ENCODE results near the gene CNPPD1.

Gene CNPPD1

GRCh38 chr2:219215871-219216534, 39.3 kb upstream of the CNPPD1 start:
- Histone ChIP-seq H3K9ac (ENCODE audit: low read length) (no peak overlapping the region), H3K4me1 (ENCODE audit: control insufficient read depth, insufficient read depth, low read length) (peaks cover 18% of the 10 kb centered on the region), H3K27ac (ENCODE audit: low read depth, low read length) (no peak overlapping the region), H3K9me3 (ENCODE audit: control insufficient read depth, insufficient read depth, low read depth, low read length) (no peaks in the 10 kb centered on the region), H3K4me3 (ENCODE audit: low read depth, low read length) (no peak overlapping the region), H3K27me3 (ENCODE audit: control insufficient read depth, insufficient read depth, low read length) (no peaks in the 10 kb centered on the region), H3K36me3 (ENCODE audit: control insufficient read depth, insufficient read depth, low read length) (peaks cover 55% of the 10 kb centered on the region)

- H3K36me3 ChIP-seq (ENCODE audit: control insufficient read depth, insufficient read depth, low read length): peaks cover 57% of the 10 kb centered on the region
- peaks cover 18% of the 10 kb centered on the region for H3K4me1 ChIP-seq (ENCODE audit: control insufficient read depth, insufficient read depth, low read length)
- H3K27me3 ChIP-seq (ENCODE audit: control insufficient read depth, insufficient read depth, low read length): no peaks in the 10 kb centered on the region
- no peak overlapping the region for H3K9ac ChIP-seq (ENCODE audit: low read length)
- H3K27ac ChIP-seq (ENCODE audit: low read depth, low read length): no peak overlapping the region
- no peak overlapping the region for H3K4me3 ChIP-seq (ENCODE audit: low read depth, low read length)
- no peaks in the 10 kb centered on the region for H3K9me3 ChIP-seq (ENCODE audit: control insufficient read depth, insufficient read depth, low read depth, low read length)
Measured at GRCh38 chr2:219214786-219215185, 38.1 kb upstream of the CNPPD1 start.

GRCh38 chr2:219214141-219214540, 37.4 kb upstream of the CNPPD1 start:
- Histone ChIP-seq H3K4me3 (ENCODE audit: low read depth, low read length) (no peak overlapping the region), H3K4me1 (ENCODE audit: control insufficient read depth, insufficient read depth, low read length) (peaks cover 14% of the 10 kb centered on the region), H3K9ac (ENCODE audit: low read length) (no peak overlapping the region), H3K9me3 (ENCODE audit: control insufficient read depth, insufficient read depth, low read depth, low read length) (no peaks in the 10 kb centered on the region), H3K27me3 (ENCODE audit: control insufficient read depth, insufficient read depth, low read length) (no peaks in the 10 kb centered on the region), H3K36me3 (ENCODE audit: control insufficient read depth, insufficient read depth, low read length) (peaks cover 63% of the 10 kb centered on the region), H3K27ac (ENCODE audit: low read depth, low read length) (no peak overlapping the region)

- H3K27me3 ChIP-seq (ENCODE audit: control insufficient read depth, insufficient read depth, low read length): no peaks in the 10 kb centered on the region
- peaks cover 12% of the 10 kb centered on the region for H3K4me1 ChIP-seq (ENCODE audit: control insufficient read depth, insufficient read depth, low read length)
- H3K9ac ChIP-seq (ENCODE audit: low read length): no peak overlapping the region
- no peak overlapping the region for H3K27ac ChIP-seq (ENCODE audit: low read depth, low read length)
- peaks cover 69% of the 10 kb centered on the region for H3K36me3 ChIP-seq (ENCODE audit: control insufficient read depth, insufficient read depth, low read length)
- H3K9me3 ChIP-seq (ENCODE audit: control insufficient read depth, insufficient read depth, low read depth, low read length): no peaks in the 10 kb centered on the region
- no peak overlapping the region for H3K4me3 ChIP-seq (ENCODE audit: low read depth, low read length)
Measured at GRCh38 chr2:219213486-219214071, 36.9 kb upstream of the CNPPD1 start.

DNA sequence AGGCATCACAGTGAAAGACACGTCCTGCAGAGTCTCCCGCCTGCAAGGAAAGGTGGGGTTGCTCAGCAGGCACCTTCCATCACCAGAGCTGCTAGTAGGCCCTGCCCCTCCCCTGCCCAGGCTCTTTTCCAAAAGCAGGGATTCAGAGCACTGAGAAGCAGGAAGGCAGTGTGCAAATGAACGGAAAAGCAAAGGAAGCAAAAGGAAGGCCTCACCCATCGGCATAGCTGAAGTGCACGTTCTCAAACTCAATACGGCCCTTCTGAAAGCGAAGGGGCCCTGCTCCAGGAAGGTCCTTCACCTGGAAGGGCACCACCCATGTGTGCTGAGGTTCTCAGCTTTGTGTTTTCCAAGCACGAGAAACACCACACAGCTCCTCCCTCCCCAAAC, 36.3 kb upstream of the CNPPD1 start:
- H3K27ac ChIP-seq (ENCODE audit: low read depth, low read length): no peak overlapping the region
- H3K9me3 ChIP-seq (ENCODE audit: control insufficient read depth, insufficient read depth, low read depth, low read length): no peaks in the 10 kb centered on the region
- peaks cover 11% of the 10 kb centered on the region for H3K4me1 ChIP-seq (ENCODE audit: control insufficient read depth, insufficient read depth, low read length)
- H3K36me3 ChIP-seq (ENCODE audit: control insufficient read depth, insufficient read depth, low read length): peaks cover 75% of the 10 kb centered on the region
- no peak overlapping the region for H3K9ac ChIP-seq (ENCODE audit: low read length)
- no peaks in the 10 kb centered on the region for H3K27me3 ChIP-seq (ENCODE audit: control insufficient read depth, insufficient read depth, low read length)
- no peak overlapping the region for H3K4me3 ChIP-seq (ENCODE audit: low read depth, low read length)

DNA sequence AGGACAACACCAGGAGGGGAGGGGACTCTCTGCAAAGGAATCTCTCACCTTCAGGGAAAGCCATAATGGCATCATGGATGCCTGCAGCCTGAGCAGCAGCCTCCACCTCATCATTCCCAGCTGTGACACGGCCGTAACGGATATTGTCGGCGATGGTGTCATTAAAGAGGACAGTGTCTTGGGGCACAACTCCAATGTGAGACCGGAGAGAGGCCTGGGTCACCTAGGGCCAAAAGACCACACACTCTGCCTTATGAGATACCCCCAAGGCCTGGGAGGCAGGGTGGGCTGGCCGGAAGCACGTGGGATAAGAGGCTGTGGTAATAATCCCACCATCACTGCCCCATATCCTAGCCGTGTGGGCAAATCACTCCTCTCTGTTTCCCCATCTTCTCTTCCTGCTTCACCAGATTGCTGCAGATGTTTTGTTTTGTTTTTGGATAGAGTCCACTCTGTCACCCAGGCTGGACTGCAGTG, 34.2 kb upstream of the CNPPD1 start:
- Histone ChIP-seq H3K36me3 (ENCODE audit: control insufficient read depth, insufficient read depth, low read length) (peaks cover 77% of the 10 kb centered on the region), H3K9me3 (ENCODE audit: control insufficient read depth, insufficient read depth, low read depth, low read length) (no peaks in the 10 kb centered on the region), H3K27me3 (ENCODE audit: control insufficient read depth, insufficient read depth, low read length) (no peaks in the 10 kb centered on the region), H3K4me3 (ENCODE audit: low read depth, low read length) (no peak overlapping the region), H3K4me1 (ENCODE audit: control insufficient read depth, insufficient read depth, low read length) (peaks cover 8% of the 10 kb centered on the region), H3K27ac (ENCODE audit: low read depth, low read length) (no peak overlapping the region), H3K9ac (ENCODE audit: low read length) (no peak overlapping the region)

DNA sequence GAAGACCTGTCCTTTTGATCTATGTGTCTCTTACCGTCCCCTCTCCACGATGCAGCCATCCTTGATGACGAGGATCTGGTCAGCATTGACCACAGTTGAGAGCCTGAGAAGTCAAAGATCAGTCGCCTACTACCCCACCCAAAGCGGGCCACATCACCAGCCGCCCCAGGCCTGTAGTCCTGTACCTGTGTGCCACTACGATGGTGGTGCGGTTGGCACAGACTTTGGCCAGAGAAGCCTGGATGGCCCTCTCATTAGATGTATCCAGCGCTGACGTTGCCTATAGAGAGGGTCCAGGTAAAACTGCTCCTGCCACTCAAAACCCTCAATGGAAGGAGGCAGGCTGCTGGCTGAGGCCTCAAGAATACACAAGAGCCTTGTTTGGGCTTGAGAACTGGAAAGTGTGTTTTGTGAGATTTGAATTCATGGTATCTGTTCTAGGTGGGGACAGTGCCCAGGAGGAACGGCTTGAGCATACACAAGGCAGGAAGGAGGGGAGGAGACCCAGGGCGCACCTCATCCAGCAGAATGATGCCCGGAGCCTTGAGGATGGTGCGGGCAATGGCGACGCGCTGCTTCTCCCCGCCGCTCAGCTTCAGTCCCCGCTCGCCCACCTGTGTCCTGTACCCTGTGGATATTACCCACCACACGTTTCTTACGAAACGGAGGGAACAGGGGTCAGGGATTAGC, 33.6 kb upstream of the CNPPD1 start:
- Histone ChIP-seq H3K9me3 (ENCODE audit: control insufficient read depth, insufficient read depth, low read depth, low read length) (no peaks in the 10 kb centered on the region), H3K4me3 (ENCODE audit: low read depth, low read length) (no peak overlapping the region), H3K27me3 (ENCODE audit: control insufficient read depth, insufficient read depth, low read length) (no peaks in the 10 kb centered on the region), H3K36me3 (ENCODE audit: control insufficient read depth, insufficient read depth, low read length) (peaks cover 72% of the 10 kb centered on the region), H3K9ac (ENCODE audit: low read length) (no peak overlapping the region), H3K27ac (ENCODE audit: low read depth, low read length) (no peak overlapping the region), H3K4me1 (ENCODE audit: control insufficient read depth, insufficient read depth, low read length) (peaks cover 8% of the 10 kb centered on the region)

GRCh38 chr2:219209236-219210195, 32.8 kb upstream of the CNPPD1 start:
- Histone ChIP-seq H3K9me3 (ENCODE audit: control insufficient read depth, insufficient read depth, low read depth, low read length) (0 out of 2 replicates have a peak, but pooled peaks cover under 1% of the 10 kb centered on the region), H3K9ac (ENCODE audit: low read length) (no peak overlapping the region), H3K4me1 (ENCODE audit: control insufficient read depth, insufficient read depth, low read length) (peaks cover 8% of the 10 kb centered on the region), H3K27me3 (ENCODE audit: control insufficient read depth, insufficient read depth, low read length) (no peaks in the 10 kb centered on the region), H3K36me3 (ENCODE audit: control insufficient read depth, insufficient read depth, low read length) (peaks cover 63% of the 10 kb centered on the region), H3K27ac (ENCODE audit: low read depth, low read length) (no peak overlapping the region), H3K4me3 (ENCODE audit: low read depth, low read length) (no peak overlapping the region)

- Histone ChIP-seq H3K4me3 (ENCODE audit: low read depth, low read length) (no peak overlapping the region), H3K9me3 (ENCODE audit: control insufficient read depth, insufficient read depth, low read depth, low read length) (0 out of 2 replicates have a peak, but pooled peaks cover 2% of the 10 kb centered on the region), H3K27ac (ENCODE audit: low read depth, low read length) (no peak overlapping the region), H3K36me3 (ENCODE audit: control insufficient read depth, insufficient read depth, low read length) (peaks cover 49% of the 10 kb centered on the region), H3K9ac (ENCODE audit: low read length) (peak overlapping the region; percentile 1), H3K27me3 (ENCODE audit: control insufficient read depth, insufficient read depth, low read length) (no peaks in the 10 kb centered on the region), H3K4me1 (ENCODE audit: control insufficient read depth, insufficient read depth, low read length) (peaks cover 8% of the 10 kb centered on the region)
Measured at GRCh38 chr2:219207884-219208740, 31.4 kb upstream of the CNPPD1 start.

Measured in HUES6 (cell line).